LNCAP (cell line): Measurements from ENCODE around the gene TAS1R3.

Experiments used
- TF ChIP-seq, protein P1 (sequence below): fragments of 450-650 bp; IDR thresholded peaks from 2 replicates; pipeline ENCODE4 v1.5.1; 2017; ENCODE audit warnings: mild to moderate bottlenecking

TAS1R3 gene

DNA sequence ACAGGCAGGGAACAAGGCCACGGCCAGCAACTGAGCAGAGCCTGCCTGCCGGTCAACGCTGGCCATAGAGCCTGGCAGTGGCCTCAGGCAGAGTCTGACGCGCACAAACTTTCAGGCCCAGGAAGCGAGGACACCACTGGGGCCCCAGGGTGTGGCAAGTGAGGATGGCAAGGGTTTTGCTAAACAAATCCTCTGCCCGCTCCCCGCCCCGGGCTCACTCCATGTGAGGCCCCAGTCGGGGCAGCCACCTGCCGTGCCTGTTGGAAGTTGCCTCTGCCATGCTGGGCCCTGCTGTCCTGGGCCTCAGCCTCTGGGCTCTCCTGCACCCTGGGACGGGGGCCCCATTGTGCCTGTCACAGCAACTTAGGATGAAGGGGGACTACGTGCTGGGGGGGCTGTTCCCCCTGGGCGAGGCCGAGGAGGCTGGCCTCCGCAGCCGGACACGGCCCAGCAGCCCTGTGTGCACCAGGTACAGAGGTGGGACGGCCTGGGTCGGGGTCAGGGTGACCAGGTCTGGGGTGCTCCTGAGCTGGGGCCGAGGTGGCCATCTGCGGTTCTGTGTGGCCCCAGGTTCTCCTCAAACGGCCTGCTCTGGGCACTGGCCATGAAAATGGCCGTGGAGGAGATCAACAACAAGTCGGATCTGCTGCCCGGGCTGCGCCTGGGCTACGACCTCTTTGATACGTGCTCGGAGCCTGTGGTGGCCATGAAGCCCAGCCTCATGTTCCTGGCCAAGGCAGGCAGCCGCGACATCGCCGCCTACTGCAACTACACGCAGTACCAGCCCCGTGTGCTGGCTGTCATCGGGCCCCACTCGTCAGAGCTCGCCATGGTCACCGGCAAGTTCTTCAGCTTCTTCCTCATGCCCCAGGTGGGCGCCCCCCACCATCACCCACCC lies at the start of gene TAS1R3:
TSS of gene TAS1R3 (plus strand) at position 213 of the 898 bp plus-strand sequence. CDS start at position 279, 66 bp downstream.
- TF ChIP-seq, protein P1, sequence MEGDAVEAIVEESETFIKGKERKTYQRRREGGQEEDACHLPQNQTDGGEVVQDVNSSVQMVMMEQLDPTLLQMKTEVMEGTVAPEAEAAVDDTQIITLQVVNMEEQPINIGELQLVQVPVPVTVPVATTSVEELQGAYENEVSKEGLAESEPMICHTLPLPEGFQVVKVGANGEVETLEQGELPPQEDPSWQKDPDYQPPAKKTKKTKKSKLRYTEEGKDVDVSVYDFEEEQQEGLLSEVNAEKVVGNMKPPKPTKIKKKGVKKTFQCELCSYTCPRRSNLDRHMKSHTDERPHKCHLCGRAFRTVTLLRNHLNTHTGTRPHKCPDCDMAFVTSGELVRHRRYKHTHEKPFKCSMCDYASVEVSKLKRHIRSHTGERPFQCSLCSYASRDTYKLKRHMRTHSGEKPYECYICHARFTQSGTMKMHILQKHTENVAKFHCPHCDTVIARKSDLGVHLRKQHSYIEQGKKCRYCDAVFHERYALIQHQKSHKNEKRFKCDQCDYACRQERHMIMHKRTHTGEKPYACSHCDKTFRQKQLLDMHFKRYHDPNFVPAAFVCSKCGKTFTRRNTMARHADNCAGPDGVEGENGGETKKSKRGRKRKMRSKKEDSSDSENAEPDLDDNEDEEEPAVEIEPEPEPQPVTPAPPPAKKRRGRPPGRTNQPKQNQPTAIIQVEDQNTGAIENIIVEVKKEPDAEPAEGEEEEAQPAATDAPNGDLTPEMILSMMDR = no peak

DNA sequence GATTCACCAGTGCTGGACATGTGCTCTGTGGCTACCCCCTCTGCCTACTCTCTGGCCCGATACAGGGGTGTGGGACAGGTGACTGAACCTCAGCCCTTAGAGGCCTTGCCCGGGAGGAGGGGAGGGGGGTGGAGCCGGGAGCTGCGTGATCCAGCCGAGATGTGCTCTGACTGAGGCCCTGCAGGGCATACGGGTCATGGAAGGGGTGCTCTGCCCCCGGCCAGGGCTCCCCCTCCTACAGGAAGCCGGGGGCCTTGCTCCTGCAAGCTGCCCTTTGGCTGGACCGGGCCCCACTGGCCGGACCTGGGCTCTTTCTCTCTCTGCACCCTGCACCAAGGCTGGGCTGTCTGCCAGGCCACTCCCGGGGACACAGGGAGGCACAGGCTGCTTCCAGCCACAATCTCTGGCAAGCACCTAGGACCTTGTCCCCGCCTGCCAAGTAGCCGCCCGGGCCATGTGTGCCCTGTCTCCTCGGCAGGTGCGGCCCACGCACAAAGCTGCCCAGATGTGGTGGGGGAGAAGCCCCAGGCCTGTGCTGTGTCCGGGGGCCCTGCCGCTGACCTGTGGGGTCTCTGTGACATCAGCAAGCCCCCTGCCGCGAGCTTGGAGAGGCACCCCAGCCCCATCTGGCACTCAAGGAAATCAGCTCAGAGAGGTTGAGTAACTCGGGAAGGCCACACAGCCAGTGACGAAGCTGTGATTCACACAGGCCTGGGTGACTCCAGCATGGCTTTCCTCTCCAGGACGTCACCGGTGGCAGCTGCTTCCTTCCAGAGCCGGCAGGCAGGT lies 49.4 kb upstream of the TAS1R3 start:
- TF ChIP-seq, protein P1 = no peak

DNA sequence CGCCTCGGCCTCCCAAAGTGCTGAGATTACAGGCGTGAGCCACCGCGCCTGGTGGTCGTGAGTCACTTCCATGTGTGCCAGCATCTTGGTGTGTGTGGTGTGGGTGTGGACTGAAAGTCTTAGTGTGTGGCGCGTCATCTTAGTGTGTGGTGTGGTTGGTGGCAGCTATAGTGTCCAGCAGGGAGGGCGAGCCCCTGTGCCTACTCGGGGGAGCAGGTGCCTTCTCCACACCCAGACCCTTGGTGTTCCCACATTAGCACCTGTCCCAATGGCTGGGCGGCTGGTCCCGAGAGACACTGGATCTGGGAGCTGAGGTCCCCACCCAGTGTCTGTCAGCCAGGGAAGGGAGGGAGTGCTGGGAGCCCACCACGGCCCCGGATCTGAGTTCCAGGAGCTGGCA lies 48.1 kb upstream of the TAS1R3 start:
- TF ChIP-seq, protein P1 = no peak

DNA sequence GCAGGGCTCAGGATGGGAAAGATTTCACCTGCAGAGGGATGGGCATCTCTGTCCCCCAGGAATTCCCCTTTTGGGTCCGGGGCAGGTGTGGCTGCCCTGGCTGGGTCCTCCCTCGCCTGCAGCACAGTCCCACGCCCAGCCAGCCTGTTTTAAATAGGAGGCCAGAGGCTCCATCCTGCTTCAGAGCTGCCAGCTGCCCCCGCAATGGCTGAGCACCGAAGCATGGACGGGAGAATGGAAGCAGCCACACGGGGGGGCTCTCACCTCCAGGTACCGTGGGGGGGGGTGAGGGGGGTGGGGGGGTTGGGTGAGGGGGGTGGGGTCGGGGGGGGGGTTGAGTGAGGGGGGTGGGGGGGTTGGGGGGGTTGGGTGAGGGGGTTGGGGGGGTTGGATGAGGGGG lies 47.3 kb upstream of the TAS1R3 start:
- TF ChIP-seq, protein P1 = no peak

DNA sequence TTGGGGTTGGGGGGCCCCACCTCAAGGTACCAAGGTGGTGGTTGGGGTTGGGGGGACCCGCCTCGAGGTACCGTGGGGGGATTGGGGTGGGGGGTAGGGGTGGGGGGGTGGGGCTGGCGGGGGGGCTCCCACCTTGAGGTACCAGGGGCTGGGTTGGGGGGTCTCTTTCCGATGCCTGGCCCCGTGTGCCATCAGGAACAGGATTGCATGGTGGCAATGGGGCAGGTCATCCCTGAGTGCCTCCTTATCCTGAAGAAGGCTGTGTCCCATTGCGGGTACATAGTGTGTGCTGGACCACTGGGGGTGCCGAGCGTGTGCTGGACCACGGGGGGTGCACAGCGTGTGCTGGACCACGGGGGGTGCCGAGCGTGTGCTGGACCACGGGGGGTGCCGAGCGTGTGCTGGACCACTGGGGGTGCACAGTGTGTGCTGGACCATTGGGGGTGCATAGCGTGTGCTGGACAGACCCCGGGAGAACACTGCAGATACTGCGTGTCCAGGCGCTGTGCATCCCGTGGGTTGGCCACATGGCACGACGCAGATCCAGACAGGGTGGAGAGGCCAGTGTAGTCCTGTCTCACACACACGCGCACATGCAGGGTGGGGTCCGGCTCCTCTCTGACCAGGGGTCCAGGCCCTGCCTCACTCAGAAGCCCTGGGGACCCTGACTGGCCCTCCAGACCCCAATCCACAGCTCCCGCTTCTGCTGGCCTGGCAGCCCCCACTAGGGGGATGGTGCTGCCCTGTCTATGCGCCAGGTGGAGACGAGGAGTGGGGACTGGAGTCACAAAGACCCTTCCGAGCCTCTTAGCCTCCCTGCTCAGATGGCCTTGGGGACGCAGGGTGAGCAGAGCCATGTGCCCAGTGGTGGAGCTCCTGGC lies 46.6 kb upstream of the TAS1R3 start:
- TF ChIP-seq, protein P1 = no peak

DNA sequence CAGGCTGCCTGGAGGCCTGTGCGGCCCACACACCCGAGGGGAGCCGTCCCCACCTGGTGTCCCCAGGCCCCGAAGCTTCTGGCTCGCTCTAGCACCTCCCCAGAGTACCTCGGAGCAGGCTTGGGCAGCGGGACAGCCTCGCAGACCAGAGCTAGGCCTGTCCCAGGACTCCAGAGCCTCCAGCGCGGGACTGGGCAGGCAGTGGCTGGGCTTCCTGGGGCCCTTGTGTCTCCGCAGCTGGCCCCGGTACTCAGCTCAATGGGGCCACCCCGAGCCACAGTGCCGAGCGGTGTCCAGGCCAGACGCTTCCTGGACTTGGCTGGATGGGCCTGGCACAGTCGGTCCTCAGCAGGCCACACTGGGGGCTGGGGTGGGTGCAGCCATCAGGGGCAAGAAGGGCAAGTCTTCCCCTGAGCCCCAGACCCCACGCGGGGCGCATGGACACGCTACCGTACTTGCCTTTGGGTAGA lies 45.9 kb upstream of the TAS1R3 start:
- TF ChIP-seq, protein P1 = no peak
